Measurements from ENCODE around the gene RMND5B.

DNA sequence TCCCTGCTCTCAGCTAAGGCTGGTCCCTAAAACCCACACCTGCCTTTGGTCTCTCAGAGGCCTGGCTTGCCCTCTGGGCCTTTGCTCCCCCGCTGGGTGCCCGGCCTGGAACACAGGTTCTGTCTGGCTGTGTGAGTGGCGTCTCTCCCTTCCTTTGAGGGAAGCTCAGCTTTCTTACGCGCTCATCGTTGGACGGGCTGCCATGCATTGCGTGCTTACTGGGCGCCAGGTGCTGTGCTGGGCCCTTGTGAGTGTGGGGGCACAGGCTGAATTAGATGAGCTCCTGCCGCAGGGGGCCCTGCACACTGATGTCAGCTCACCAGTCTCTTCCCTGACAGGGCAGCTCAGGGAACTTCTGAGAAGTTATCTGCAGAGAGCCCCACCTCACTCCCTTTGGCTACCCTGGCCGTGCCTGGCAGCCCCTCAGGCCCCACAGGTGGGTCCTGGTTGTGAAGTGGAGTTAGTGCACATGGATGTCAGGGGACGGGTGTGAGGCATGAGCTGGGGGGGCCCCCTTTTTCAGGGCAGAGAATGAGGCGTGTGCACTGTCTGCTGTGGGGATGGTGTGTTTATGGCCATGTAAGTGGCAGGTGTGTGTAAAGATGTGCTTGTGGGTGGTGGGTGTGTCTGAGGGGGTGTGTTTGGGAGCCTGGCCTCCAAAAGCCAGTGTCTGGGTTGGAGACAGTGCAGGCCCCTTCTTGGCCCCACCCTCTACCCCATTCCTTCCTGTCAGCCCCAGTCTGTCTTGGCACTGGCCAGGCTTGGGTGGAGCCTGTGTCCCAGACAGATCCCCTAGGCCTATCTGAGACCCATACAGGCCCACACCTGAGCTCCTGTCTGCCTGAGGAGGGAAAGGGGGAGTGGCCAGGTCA is 7.5 kb upstream of the RMND5B start:
- TF ChIP-seq EZH2 (IDR thresholded peaks at IDR 0.05; ENCODE audit: borderline replicate concordance, insufficient read depth, low read depth, low read length, poor library complexity, severe bottlenecking) = no peak
- TF ChIP-seq, protein P1, sequence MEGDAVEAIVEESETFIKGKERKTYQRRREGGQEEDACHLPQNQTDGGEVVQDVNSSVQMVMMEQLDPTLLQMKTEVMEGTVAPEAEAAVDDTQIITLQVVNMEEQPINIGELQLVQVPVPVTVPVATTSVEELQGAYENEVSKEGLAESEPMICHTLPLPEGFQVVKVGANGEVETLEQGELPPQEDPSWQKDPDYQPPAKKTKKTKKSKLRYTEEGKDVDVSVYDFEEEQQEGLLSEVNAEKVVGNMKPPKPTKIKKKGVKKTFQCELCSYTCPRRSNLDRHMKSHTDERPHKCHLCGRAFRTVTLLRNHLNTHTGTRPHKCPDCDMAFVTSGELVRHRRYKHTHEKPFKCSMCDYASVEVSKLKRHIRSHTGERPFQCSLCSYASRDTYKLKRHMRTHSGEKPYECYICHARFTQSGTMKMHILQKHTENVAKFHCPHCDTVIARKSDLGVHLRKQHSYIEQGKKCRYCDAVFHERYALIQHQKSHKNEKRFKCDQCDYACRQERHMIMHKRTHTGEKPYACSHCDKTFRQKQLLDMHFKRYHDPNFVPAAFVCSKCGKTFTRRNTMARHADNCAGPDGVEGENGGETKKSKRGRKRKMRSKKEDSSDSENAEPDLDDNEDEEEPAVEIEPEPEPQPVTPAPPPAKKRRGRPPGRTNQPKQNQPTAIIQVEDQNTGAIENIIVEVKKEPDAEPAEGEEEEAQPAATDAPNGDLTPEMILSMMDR (IDR thresholded peaks at IDR 0.05) = no peak
